ENCODE results near the gene CRELD2.

Gene CRELD2

DNA sequence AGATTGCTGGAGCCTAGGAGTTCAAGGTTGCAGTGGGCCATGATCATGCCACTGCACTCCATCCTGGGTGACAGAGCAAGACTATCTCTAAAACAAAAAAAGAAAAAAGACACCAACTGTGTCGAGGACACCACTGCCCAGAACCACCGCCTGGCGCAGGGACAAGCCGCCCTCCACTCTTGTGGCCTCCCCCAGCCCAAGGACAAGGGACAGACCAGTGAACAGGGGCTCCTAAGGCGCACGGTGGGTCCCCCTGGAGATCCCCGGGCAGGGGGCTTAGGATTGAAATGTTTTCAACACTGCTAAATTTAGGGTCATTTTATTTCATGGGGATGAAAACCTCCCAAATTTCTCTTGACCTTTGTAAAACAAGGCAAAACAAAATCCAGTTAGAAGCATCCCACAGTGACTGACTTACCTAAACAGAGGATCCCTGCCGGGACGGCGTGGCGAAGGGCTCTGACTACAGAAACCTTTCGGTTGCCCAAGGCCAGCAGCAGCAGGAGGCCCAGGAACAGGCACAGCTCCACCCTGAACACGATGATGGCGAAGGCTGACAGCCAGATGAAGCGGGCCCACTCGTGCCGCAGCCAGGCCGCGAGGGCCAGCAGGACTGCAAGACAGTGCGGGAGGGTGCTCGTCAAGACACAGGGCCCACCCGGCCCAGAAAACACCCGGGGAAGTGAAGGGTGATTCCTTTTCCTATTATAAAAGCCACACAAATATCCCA is 8.8 kb upstream of the CRELD2 start:
- Histone ChIP-seq H3K9ac (ENCODE audit: low read length) (no peak overlapping the region), H3K9me2 (ENCODE audit: low read depth, low read length) (no peaks in the 10 kb centered on the region), H3K27ac (ENCODE audit: low read depth, low read length, poor library complexity, severe bottlenecking) (no peak overlapping the region), H3K4me3 (ENCODE audit: low read depth, low read length, poor library complexity, severe bottlenecking) (no peak overlapping the region), H2AFZ (ENCODE audit: low read length) (no peak overlapping the region), H3F3A (ENCODE audit: insufficient read depth, low read length) (no peaks in the 10 kb centered on the region), H3K36me3 (ENCODE audit: insufficient read depth, low read length) (peaks cover 63% of the 10 kb centered on the region), H3K79me2 (ENCODE audit: insufficient read depth, low read length) (no peaks in the 10 kb centered on the region), H3K4me1 (ENCODE audit: insufficient read depth, low read length, severe bottlenecking) (no peaks in the 10 kb centered on the region), H4K20me1 (ENCODE audit: insufficient read depth, low read length) (no peaks in the 10 kb centered on the region), H3K27me3 (ENCODE audit: insufficient read depth, low read length) (no peaks in the 10 kb centered on the region), H3K9me3 (ENCODE audit: low read length) (no peaks in the 10 kb centered on the region), H3K4me2 (ENCODE audit: low read length) (no peak overlapping the region)
- no peak for TF ChIP-seq EZH2 (IDR thresholded peaks at IDR 0.05; ENCODE audit: borderline replicate concordance, low read length)
- TF ChIP-seq, protein P1, sequence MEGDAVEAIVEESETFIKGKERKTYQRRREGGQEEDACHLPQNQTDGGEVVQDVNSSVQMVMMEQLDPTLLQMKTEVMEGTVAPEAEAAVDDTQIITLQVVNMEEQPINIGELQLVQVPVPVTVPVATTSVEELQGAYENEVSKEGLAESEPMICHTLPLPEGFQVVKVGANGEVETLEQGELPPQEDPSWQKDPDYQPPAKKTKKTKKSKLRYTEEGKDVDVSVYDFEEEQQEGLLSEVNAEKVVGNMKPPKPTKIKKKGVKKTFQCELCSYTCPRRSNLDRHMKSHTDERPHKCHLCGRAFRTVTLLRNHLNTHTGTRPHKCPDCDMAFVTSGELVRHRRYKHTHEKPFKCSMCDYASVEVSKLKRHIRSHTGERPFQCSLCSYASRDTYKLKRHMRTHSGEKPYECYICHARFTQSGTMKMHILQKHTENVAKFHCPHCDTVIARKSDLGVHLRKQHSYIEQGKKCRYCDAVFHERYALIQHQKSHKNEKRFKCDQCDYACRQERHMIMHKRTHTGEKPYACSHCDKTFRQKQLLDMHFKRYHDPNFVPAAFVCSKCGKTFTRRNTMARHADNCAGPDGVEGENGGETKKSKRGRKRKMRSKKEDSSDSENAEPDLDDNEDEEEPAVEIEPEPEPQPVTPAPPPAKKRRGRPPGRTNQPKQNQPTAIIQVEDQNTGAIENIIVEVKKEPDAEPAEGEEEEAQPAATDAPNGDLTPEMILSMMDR (IDR thresholded peaks at IDR 0.05; ENCODE audit: low read length): no peak

DNA sequence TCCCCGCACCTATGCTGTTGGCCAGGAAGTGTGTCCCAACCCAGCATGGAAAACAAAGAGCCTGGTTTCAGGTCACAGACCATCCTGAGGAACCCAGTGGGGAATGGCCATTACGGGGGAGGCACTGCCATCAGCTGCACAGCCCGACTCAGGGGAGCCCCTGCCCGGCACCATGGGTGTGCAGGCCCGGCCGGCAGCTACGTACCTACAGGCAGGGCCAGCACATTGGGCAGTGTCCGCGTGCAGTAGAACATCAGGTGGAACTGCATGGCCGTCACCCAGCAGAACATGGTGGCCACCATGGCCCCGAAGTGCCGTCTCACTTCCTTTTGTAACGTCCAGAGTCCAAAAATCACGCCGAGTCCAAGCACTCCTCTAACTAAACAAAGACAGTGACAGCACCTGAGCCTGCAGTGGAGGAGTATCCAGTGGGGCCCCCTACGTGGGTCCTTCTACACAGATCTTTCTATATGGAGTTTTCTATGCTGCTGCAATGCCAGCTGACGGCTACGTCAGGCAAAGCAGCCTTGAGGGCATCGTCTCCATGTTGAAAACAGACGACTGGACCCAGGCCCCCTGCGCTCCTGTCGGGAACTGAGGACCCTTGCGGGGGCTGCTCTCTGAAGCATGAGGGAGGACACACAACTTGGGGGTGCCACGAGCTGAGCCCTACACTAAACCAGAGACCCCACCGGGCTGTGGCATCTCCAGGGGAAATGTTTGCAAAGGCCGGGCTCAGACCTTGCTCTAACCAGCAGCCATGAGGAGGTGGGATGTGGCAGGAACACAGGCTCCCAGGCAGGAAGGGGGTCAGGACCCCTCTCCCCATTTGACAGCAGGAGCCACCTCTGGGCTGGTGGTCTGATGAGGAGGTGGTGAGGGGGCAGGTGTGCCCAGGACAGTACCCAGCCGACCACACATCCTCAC is 7.9 kb upstream of the CRELD2 start:
- Histone ChIP-seq H3F3A (ENCODE audit: insufficient read depth, low read length) (no peaks in the 10 kb centered on the region), H3K36me3 (ENCODE audit: insufficient read depth, low read length) (peaks cover 59% of the 10 kb centered on the region), H3K4me2 (ENCODE audit: low read length) (no peak overlapping the region), H3K79me2 (ENCODE audit: insufficient read depth, low read length) (no peaks in the 10 kb centered on the region), H3K27ac (ENCODE audit: low read depth, low read length, poor library complexity, severe bottlenecking) (no peak overlapping the region), H3K9me3 (ENCODE audit: low read length) (no peaks in the 10 kb centered on the region), H3K27me3 (ENCODE audit: insufficient read depth, low read length) (no peaks in the 10 kb centered on the region), H3K9ac (ENCODE audit: low read length) (no peak overlapping the region), H4K20me1 (ENCODE audit: insufficient read depth, low read length) (no peaks in the 10 kb centered on the region), H3K9me2 (ENCODE audit: low read depth, low read length) (no peaks in the 10 kb centered on the region), H3K4me3 (ENCODE audit: low read depth, low read length, poor library complexity, severe bottlenecking) (no peak overlapping the region), H2AFZ (ENCODE audit: low read length) (no peak overlapping the region), H3K4me1 (ENCODE audit: insufficient read depth, low read length, severe bottlenecking) (no peaks in the 10 kb centered on the region)
- TF ChIP-seq, protein P1 (IDR thresholded peaks at IDR 0.05; ENCODE audit: low read length): no peak
- no peak for TF ChIP-seq EZH2 (IDR thresholded peaks at IDR 0.05; ENCODE audit: borderline replicate concordance, low read length)

DNA sequence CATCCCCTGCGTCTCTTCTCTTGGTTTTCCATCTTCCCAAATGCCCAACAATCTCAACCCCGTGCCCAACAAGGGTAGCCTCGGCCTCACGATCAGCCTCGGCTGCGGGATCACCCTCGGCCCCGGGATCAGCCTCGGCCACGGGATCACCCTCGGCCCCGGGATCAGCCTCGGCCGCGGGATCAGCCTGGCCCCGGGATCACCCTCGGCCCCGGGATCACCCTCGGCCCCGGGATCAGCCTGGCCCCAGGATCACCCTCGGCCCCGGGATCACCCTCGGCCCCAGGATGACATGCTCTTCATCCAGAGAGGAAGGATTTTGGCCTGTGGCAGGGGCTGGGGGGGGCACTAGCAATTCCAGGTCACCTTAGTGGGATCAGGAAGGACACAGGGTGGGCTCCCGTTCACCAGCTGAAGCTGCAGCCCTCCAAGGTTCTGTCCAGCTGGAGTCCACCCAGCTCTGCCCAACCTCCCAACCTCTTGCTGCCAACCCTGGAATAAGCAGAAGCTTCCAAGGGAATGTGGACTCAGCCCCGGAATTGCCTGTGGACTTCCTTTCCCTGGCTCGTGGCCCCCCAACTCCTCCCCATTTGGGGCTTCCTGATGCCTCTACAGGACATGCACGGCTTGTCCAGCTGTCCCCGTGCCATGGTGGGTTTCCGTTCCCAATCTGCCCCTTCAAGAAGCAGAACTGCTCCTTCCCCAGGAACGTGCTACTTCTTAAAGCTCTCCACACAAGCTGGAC is 6.4 kb upstream of the CRELD2 start:
- H3K9me3 ChIP-seq (ENCODE audit: low read length): no peaks in the 10 kb centered on the region
- no peaks in the 10 kb centered on the region for H3K27me3 ChIP-seq (ENCODE audit: insufficient read depth, low read length)
- H3K9ac ChIP-seq (ENCODE audit: low read length): no peak overlapping the region
- peaks cover 46% of the 10 kb centered on the region; the same call in 1 of the 2 replicates for H3K36me3 ChIP-seq (ENCODE audit: insufficient read depth, low read length)
- H3K4me2 ChIP-seq (ENCODE audit: low read length): no peak overlapping the region
- H3K79me2 ChIP-seq (ENCODE audit: insufficient read depth, low read length): no peaks in the 10 kb centered on the region
- H3K9me2 ChIP-seq (ENCODE audit: low read depth, low read length): no peaks in the 10 kb centered on the region
- no peak overlapping the region for H2AFZ ChIP-seq (ENCODE audit: low read length)
- H4K20me1 ChIP-seq (ENCODE audit: insufficient read depth, low read length): no peaks in the 10 kb centered on the region
- no peak overlapping the region for H3K4me3 ChIP-seq (ENCODE audit: low read depth, low read length, poor library complexity, severe bottlenecking)
- H3K27ac ChIP-seq (ENCODE audit: low read depth, low read length, poor library complexity, severe bottlenecking): no peak overlapping the region
- H3F3A ChIP-seq (ENCODE audit: insufficient read depth, low read length): no peaks in the 10 kb centered on the region
- TF ChIP-seq, protein P1 (IDR thresholded peaks at IDR 0.05; ENCODE audit: low read length): no peak
- no peak for TF ChIP-seq EZH2 (IDR thresholded peaks at IDR 0.05; ENCODE audit: borderline replicate concordance, low read length)
- H3K4me1 ChIP-seq (ENCODE audit: insufficient read depth, low read length, severe bottlenecking): peaks cover 6% of the 10 kb centered on the region

Measured in OCI-LY1 (cell line).